ENCODE results near the gene OR10AD1.
"Not testable (repeated sequence)": the region's sequence is repeated elsewhere in the genome, so short reads cannot be mapped to it uniquely, and the experiment has no call there.

OR10AD1 gene

DNA sequence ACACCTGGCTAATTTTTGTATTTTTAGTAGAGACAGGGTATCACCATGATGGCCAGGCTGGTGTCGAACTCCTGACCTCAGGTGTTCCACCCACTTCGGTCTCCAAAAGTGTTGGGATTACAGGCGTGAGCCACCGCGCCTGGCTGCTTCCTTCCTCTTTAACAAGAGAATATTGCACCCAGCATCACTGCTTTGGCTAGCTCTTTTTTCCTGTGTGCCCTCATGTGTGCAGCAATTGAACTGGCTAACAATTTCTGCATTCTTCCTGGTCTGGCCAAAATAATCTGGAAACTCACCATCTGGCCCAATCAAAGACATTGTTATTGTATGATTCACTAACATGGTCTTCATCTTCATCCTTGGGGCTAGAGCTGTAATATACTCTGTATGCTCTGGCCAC is 43.0 kb downstream of the OR10AD1 start:
- DNase-seq (ENCODE audit: low spot score), result no peak

DNA sequence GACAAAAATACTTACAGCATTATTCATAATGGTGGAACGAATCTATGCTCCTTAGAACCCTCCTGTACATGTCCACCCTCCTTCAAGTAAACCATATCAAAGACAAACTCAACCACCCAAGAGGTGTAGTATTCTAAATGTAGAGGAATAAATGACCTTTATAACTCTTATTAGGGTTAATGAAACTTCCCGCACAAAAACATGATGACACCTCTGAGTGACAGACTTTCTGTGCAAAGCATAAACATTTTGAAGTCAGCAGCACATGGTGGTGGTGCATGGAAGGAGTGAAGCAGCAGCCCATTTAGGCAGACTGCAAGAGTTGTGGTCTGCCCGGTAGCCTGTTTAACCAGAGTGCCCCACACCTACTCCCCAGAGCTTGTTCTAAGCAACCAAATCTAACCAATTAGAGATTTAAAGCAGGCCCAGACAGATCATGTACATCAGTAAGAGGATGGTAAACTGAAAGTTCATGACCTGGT is 45.2 kb downstream of the OR10AD1 start:
- DNase-seq (ENCODE audit: low spot score), result no peak

DNA sequence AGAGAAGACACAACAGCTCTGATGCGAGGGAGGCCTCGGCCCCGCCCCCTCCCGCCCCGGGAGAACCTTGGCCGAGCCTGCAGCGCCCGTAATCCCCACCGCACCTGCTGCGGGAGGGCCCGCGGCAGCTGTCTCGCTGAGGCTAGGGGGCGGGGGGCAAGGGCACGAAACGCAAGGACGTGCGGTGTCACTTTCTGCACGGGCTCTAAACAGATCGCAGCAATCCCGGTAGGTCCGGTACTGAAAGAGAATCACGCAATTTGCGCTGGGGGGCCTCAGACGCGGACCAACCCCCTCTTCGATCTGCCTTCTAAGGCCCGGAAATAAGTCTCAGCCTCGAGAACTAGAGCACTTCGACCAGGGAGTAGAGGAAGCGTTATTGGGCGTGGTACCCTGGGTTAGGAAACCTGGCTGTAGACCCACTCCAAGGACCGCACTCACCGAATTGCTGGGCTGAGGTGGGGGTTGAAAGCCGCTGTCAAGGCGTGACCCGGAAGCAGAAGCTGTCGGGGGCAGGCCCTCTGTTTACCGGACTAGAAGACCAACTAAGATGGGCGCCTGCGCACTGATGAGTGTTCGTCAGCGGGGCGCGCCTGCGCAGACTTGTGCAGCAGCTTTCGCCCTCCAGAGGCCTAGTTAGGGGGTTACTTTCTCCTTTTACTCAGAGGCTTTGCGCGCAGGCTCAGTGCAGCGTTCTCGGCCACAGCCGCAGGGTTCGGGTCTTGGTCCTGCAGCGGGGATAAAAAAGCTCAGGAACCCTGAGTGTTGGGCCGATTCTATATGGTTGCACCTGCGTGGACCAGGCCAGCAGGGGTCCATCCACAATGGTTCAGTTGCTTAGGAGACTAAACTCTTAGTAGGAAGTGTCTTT is 45.8 kb downstream of the OR10AD1 start, which contains the start of gene ASB8:
ASB8 (minus strand) TSS at position 498 of the 871 bp plus-strand sequence. CDS start 4,019 bp downstream, outside the sequence.
- DNase-seq (ENCODE audit: low spot score), result peak; percentile 97

DNA sequence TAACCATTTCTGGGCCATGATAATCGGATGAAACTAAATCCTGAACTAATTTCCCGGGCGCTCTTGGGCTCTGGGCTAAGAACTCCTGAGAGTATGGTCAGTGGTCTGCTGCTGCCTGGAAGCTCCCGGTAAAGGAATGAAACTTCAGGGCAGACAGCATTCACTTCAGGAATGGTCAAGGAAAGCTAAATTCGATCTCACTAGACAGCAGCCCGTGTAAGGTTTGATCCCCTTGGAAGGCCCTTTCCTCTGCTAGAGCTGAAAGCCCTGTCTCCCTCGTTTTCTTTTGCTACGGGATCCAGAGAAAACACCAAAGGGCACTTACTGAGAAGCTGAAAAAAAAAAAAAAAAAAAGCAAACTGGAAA is 46.5 kb downstream of the OR10AD1 start:
- peak; percentile 13 for DNase-seq (ENCODE audit: low spot score)

DNA sequence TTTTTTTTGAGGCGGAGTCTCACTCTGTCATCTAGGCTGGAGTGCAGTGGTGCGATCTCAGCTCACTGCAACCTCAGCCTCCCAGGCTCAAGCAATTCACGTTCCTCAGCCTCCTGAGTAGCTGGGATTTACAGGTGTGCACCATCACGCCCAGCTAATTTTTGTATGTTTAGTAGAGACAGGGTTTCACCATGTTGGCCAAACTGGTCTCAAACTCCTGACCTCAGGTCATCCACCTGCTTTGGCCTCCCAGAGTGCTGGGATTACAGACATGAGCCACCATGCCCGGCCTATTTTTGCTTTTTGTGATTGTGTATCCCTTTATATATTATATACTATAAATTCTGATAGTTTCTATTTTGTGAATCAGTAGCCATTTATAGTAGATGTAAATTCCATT is 47.3 kb downstream of the OR10AD1 start:
- DNase-seq (ENCODE audit: low spot score), result not testable (repeated sequence)

All from iPS-NIHi11 (cell line).